ENCODE data around the gene PSMA6. TPM values are rescaled to one million over a fixed set of nuclear protein-coding genes. Genes with fewer than 3 reads are reported as not detected.

Gene PSMA6
- total and polyA plus RNA-seq, 10 of the 15 experiments (the other 5 are each of a cell fraction or from before 2014, with no cell fraction given) = 267 to 1,363 (median 402) TPM

GRCh38 chr14:35338731-35339405 is 46.7 kb downstream of the PSMA6 start:
- CTCF ChIA-PET = no interaction called here
- no peak for ATAC-seq
- H2AFZ ChIP-seq (ENCODE audit: control insufficient read depth, low read depth, low read length) = no peak overlapping the region
- H4K20me1 ChIP-seq (ENCODE audit: control insufficient read depth, insufficient read depth) = no peaks in the 10 kb centered on the region
- 79% methylated on average over 16 of the region's 16 CpGs for WGBS (ENCODE audit: insufficient coverage, insufficient replicate concordance, low lambda C conversion rate, missing lambda C conversion rate)
- intact Hi-C loops (cut with micrococcal nuclease; ENCODE audit: unreplicated experiment) (no loop called here), in situ Hi-C loops (cut with MboI) (no loop called here)
- no peak for DNase-seq (ENCODE audit: low read depth, low spot score)
- no TSS peak for BruUV-seq (replicated peaks)
- H3K9ac ChIP-seq (ENCODE audit: control insufficient read depth, insufficient read depth, low read length) = no peak overlapping the region
- H3K27me3 ChIP-seq (replicated peaks in 1 of 2; ENCODE audit: control insufficient read depth in 2 of 2, insufficient read depth in 2 of 2, low read length in 1 of 2) = no peaks in the 10 kb centered on the region
- H3K4me3 ChIP-seq = no peak overlapping the region
- no peak overlapping the region for H3K4me2 ChIP-seq (ENCODE audit: control insufficient read depth, insufficient read depth)
- RAD21 ChIA-PET (ENCODE audit: unreplicated experiment) = no interaction called here
- no peak overlapping the region for H3K27ac ChIP-seq (ENCODE audit: control insufficient read depth, insufficient read depth)
- POLR2A ChIA-PET = interaction anchor here (0.6 to 1.0 kb wide), 2 partner anchors 26 to 585 kb away, joined by 3 read pairs; no protein-coding TSS in a partner anchor
- no peaks in the 10 kb centered on the region for H3K36me3 ChIP-seq (ENCODE audit: control insufficient read depth in 2 of 2, insufficient read depth in 2 of 2, low read length in 1 of 2)
- no peaks in the 10 kb centered on the region for H3K79me2 ChIP-seq (ENCODE audit: control insufficient read depth, insufficient read depth, low read length)
- SMC1A ChIA-PET (ENCODE audit: uncharacterized antibody, unreplicated experiment) = interaction anchor here (1.3 kb wide), 1 partner anchor 29 kb away, joined by 4 read pairs; no protein-coding TSS in a partner anchor
- FAIRE-seq = no peak
- no peaks in the 10 kb centered on the region for H3K9me3 ChIP-seq (replicated peaks; ENCODE audit: control insufficient read depth, insufficient read depth, low read length)
- peaks cover 16% of the 10 kb centered on the region for H3K4me1 ChIP-seq (ENCODE audit: control insufficient read depth, insufficient read depth, low read length)
- TF ChIP-seq MAX (IDR thresholded peaks at IDR 0.05; ENCODE audit: low read depth, low read length) (no peak), CEBPB (IDR thresholded peaks at IDR 0.05; ENCODE audit: borderline replicate concordance in 1 of 2, low read depth in 2 of 2, low read length in 2 of 2) (no peak), EZH2 (IDR thresholded peaks at IDR 0.05; ENCODE audit: borderline replicate concordance, control insufficient read depth, low read depth, low read length) (no peak), BCL3 (IDR thresholded peaks at IDR 0.05; ENCODE audit: borderline replicate concordance, insufficient read depth, low read depth, low read length, poor library complexity, severe bottlenecking) (no peak), IRF5 (IDR thresholded peaks at IDR 0.05; ENCODE audit: borderline replicate concordance) (no peak), IRF3 (IDR thresholded peaks at IDR 0.05) (no peak), ESRRA (IDR thresholded peaks at IDR 0.05; ENCODE audit: low read length) (no peak), CUX1 (IDR thresholded peaks at IDR 0.05; ENCODE audit: insufficient replicate concordance, low read depth, low read length) (no peak), BMI1 (IDR thresholded peaks at IDR 0.05; ENCODE audit: borderline replicate concordance) (no peak), ZNF384 (IDR thresholded peaks at IDR 0.05; ENCODE audit: borderline replicate concordance, low read depth, low read length) (no peak), ZZZ3 (IDR thresholded peaks at IDR 0.05; ENCODE audit: control insufficient read depth, insufficient read length, low read depth) (no peak)

All from GM12878 (cell line).